ENCODE data around the gene SH3PXD2B. TPM values are rescaled to one million over a fixed set of nuclear protein-coding genes. Genes with fewer than 3 reads are reported as not detected.

Gene SH3PXD2B
- total and polyA plus RNA-seq, 2 donors (not counting 1 experiment from before 2014, with no cell fraction given), result not detected

GRCh38 chr5:172312286-172312685 lies 142.0 kb downstream of the SH3PXD2B start:
- no peaks in the 10 kb centered on the region for H3K4me1 ChIP-seq (ENCODE audit: control insufficient read depth in 2 of 2, insufficient read depth in 2 of 2, low read length in 2 of 2)
- no peak overlapping the region for H2AFZ ChIP-seq (ENCODE audit: insufficient read depth, low read depth, low read length, poor library complexity, severe bottlenecking)
- no peaks in the 10 kb centered on the region for H3K79me2 ChIP-seq (ENCODE audit: control insufficient read depth, insufficient read depth, low read length)
- Mint-ChIP-seq H3K9me3 (ENCODE audit: insufficient read depth) (no peaks in the 10 kb centered on the region), H3K4me1 (no peaks in the 10 kb centered on the region), H3K27ac (no peak overlapping the region), H3K27me3 (peaks cover 3% of the 10 kb centered on the region), H3K4me3 (no peak overlapping the region)
- H3K4me3 ChIP-seq (ENCODE audit: control extremely low read depth in 1 of 5, extremely low read depth in 1 of 5, insufficient read depth in 1 of 5, low read depth in 2 of 5, low read length in 4 of 5), result no peak overlapping the region
- ChIA-PET CTCF (no interaction called here), POLR2A (no interaction called here)
- intact Hi-C loops (cut with micrococcal nuclease), result no loop called here
- H3K27me3 ChIP-seq (replicated peaks in 1 of 4; ENCODE audit: control extremely low read depth in 1 of 4, control insufficient read depth in 3 of 4, insufficient read depth in 4 of 4, low read length in 3 of 4), result no peaks in the 10 kb centered on the region
- H3K9me3 ChIP-seq (ENCODE audit: control extremely low read depth in 1 of 3, control insufficient read depth in 2 of 3, insufficient read depth in 1 of 3, low read length in 2 of 3), result no peaks in the 10 kb centered on the region
- TF ChIP-seq EZH2 (IDR thresholded peaks at IDR 0.05; ENCODE audit: borderline replicate concordance, insufficient read depth, low read depth, low read length, poor library complexity, severe bottlenecking), result no peak
- no peak for TF ChIP-seq CTCF (IDR thresholded peaks at IDR 0.05)
- H4K20me1 ChIP-seq (ENCODE audit: control insufficient read depth, insufficient read depth, low read length, poor library complexity, severe bottlenecking), result no peaks in the 10 kb centered on the region
- DNase-seq (no peak), ATAC-seq (ENCODE audit: low read depth) (no peak)
- no CpG with 5 or more reads among the region's 1 CpG for WGBS (ENCODE audit: insufficient coverage)
- H3K4me2 ChIP-seq (replicated peaks; ENCODE audit: low read depth, low read length, poor library complexity, severe bottlenecking), result no peak overlapping the region
- no peak overlapping the region for H3K27ac ChIP-seq (ENCODE audit: low read length in 2 of 2)
- H3K9ac ChIP-seq (ENCODE audit: low read length), result no peak overlapping the region
- no peaks in the 10 kb centered on the region for H3K36me3 ChIP-seq (replicated peaks in 1 of 2; ENCODE audit: control extremely low read depth in 1 of 2, control insufficient read depth in 1 of 2, extremely low read depth in 1 of 2, insufficient read depth in 2 of 2, low read length in 1 of 2)

- intact Hi-C loops (cut with micrococcal nuclease), result no loop called here
- Histone ChIP-seq H3K27me3 (replicated peaks in 1 of 4; ENCODE audit: control extremely low read depth in 1 of 4, control insufficient read depth in 3 of 4, insufficient read depth in 4 of 4, low read length in 3 of 4) (no peaks in the 10 kb centered on the region), H3K4me3 (ENCODE audit: control extremely low read depth in 1 of 5, extremely low read depth in 1 of 5, insufficient read depth in 1 of 5, low read depth in 2 of 5, low read length in 4 of 5) (no peak overlapping the region), H2AFZ (ENCODE audit: insufficient read depth, low read depth, low read length, poor library complexity, severe bottlenecking) (no peak overlapping the region), H3K9ac (ENCODE audit: low read length) (no peak overlapping the region), H3K36me3 (replicated peaks in 1 of 2; ENCODE audit: control extremely low read depth in 1 of 2, control insufficient read depth in 1 of 2, extremely low read depth in 1 of 2, insufficient read depth in 2 of 2, low read length in 1 of 2) (no peaks in the 10 kb centered on the region), H3K79me2 (ENCODE audit: control insufficient read depth, insufficient read depth, low read length) (no peaks in the 10 kb centered on the region), H3K4me2 (replicated peaks; ENCODE audit: low read depth, low read length, poor library complexity, severe bottlenecking) (no peak overlapping the region), H3K4me1 (ENCODE audit: control insufficient read depth in 2 of 2, insufficient read depth in 2 of 2, low read length in 2 of 2) (no peaks in the 10 kb centered on the region), H3K27ac (ENCODE audit: low read length in 2 of 2) (no peak overlapping the region), H3K9me3 (ENCODE audit: control extremely low read depth in 1 of 3, control insufficient read depth in 2 of 3, insufficient read depth in 1 of 3, low read length in 2 of 3) (no peaks in the 10 kb centered on the region), H4K20me1 (ENCODE audit: control insufficient read depth, insufficient read depth, low read length, poor library complexity, severe bottlenecking) (no peaks in the 10 kb centered on the region)
- Mint-ChIP-seq H3K4me1 (no peaks in the 10 kb centered on the region), H3K27me3 (peaks cover 3% of the 10 kb centered on the region), H3K9me3 (ENCODE audit: insufficient read depth) (no peaks in the 10 kb centered on the region), H3K4me3 (no peak overlapping the region), H3K27ac (no peak overlapping the region)
- no peak for TF ChIP-seq CTCF (IDR thresholded peaks at IDR 0.05)
- DNase-seq (no peak), ATAC-seq (ENCODE audit: low read depth) (no peak)
- 100% methylated on average over 1 of the region's 4 CpGs for WGBS (ENCODE audit: insufficient coverage)
- ChIA-PET POLR2A (no interaction called here), CTCF (no interaction called here)
Measured at GRCh38 chr5:172311605-172312004, 142.7 kb downstream of the SH3PXD2B start.

Measured in B cell (primary cell).